Upper lobe of left lung (tissue), 6 donors: ENCODE measurements around the gene PLEKHA8. TPM values are rescaled to one million over a fixed set of nuclear protein-coding genes. Genes with fewer than 3 reads are reported as not detected.

Experiments
- ATAC-seq, 2 donors: fragments of 200-7000 bp; cut with Tn5 transposase; one replicate each; pipeline ENCODE4 v1.9.1; 2022; ENCODE audit warnings: mild to moderate bottlenecking in 2 of 2, moderate library complexity in 2 of 2; ENCODE audit not compliant: low FRiP score in 2 of 2
- DNase-seq, 2 donors: peaks; one replicate each; pipeline ENCODE4 v3.0.0-alpha.2; 2019 to 2020
- H3K27ac ChIP-seq, 4 donors: fragments of 200-600 bp; sonication (generic); one replicate each; pipeline ENCODE4 v1.5.1; 2016 to 2019
- H3K27me3 ChIP-seq, 4 donors: fragments of 200-600 bp; sonication (generic); one replicate each; pipeline ENCODE4 v1.5.1; 2017 to 2019
- H3K36me3 ChIP-seq, 4 donors: fragments of 200-600 bp; sonication (generic); one replicate each; pipeline ENCODE4 v1.5.1; 2016 to 2019
- H3K4me1 ChIP-seq, 4 donors: fragments of 200-600 bp; sonication (generic); one replicate each; pipeline ENCODE4 v1.5.1; 2018 to 2019
- H3K4me3 ChIP-seq, 4 donors: fragments of 200-600 bp; sonication (generic); one replicate each; pipeline ENCODE4 v1.5.1; 2017 to 2019; ENCODE audit warnings: mild to moderate bottlenecking in 2 of 4, moderate library complexity in 1 of 4
- H3K9me3 ChIP-seq, 4 donors: fragments of 200-600 bp; sonication (generic); one replicate each; pipeline ENCODE4 v1.5.1; 2018 to 2019
- EP300 ChIP-seq, 4 donors: sonication (generic); formaldehyde crosslinking; IDR thresholded peaks; one replicate each; pipeline ENCODE4 v1.5.1; 2017; ENCODE audit warnings: antibody characterized with exemption in 4 of 4, control low read depth in 2 of 4
- POLR2A ChIP-seq, 4 donors: fragments of 450-650 bp; IDR thresholded peaks; one replicate each; pipeline ENCODE4 v1.5.1; 2016 to 2017; ENCODE audit warnings: antibody characterized with exemption in 4 of 4, mild to moderate bottlenecking in 2 of 4
- POLR2AphosphoS5 ChIP-seq, 2 donors: sonication (generic); formaldehyde crosslinking; IDR thresholded peaks; one replicate each; pipeline ENCODE4 v1.5.1; 2017; ENCODE audit warnings: antibody characterized with exemption in 2 of 2
- WGBS, 2 donors: methylation state at CpG; one replicate each; pipeline ENCODE4 v1.1.5; 2017 to 2018; 5-methylcytosine and 5-hydroxymethylcytosine counted together
- total RNA-seq, 6 donors: library from RNA; depleted of rRNA in 4 of 6; stranded (reverse); fragments of >200 nt in 4 of 6; gene quantifications; one replicate each; pipeline versions ENCODE4 v1.1.0 to v1.2.1, GENCODE V29; 2016 to 2021
- TF ChIP-seq, protein P1 (sequence below), 6 experiments: fragments of 450-650 bp in 4 of 6; fragments of 200-600 bp in 2 of 6; sonication (generic) in 2 of 6; IDR thresholded peaks; one replicate each; pipeline ENCODE4 v1.5.1; 2016 to 2019; ENCODE audit warnings: antibody characterized with exemption in 6 of 6
- donor health status: DM: no; HTN: no; CAD: no; lungs with moderate emphysema.
- donor health status: DM: no; HTN: yes; CAD: no; lungs with severe emphysema.

The PLEKHA8 gene
- total RNA-seq, 6 donors from 2014 or later: 5.8 to 22.0 (median 10.8) TPM

- WGBS, 2 donors: 55 to 67% methylated on average over 3 of the region's 3 CpGs
- DNase-seq (no peak), ATAC-seq (no peak)
- H3K27me3 ChIP-seq: no peaks in the 10 kb centered on the region
- H3K36me3 ChIP-seq: no peaks in the 10 kb centered on the region
- H3K4me3 ChIP-seq: no peak overlapping the region
- no peaks in the 10 kb centered on the region for H3K9me3 ChIP-seq
- no peaks in the 10 kb centered on the region for H3K4me1 ChIP-seq
- no peak overlapping the region for H3K27ac ChIP-seq
- TF ChIP-seq EP300 (IDR thresholded peaks at IDR 0.05): no peak
- TF ChIP-seq, protein P1, sequence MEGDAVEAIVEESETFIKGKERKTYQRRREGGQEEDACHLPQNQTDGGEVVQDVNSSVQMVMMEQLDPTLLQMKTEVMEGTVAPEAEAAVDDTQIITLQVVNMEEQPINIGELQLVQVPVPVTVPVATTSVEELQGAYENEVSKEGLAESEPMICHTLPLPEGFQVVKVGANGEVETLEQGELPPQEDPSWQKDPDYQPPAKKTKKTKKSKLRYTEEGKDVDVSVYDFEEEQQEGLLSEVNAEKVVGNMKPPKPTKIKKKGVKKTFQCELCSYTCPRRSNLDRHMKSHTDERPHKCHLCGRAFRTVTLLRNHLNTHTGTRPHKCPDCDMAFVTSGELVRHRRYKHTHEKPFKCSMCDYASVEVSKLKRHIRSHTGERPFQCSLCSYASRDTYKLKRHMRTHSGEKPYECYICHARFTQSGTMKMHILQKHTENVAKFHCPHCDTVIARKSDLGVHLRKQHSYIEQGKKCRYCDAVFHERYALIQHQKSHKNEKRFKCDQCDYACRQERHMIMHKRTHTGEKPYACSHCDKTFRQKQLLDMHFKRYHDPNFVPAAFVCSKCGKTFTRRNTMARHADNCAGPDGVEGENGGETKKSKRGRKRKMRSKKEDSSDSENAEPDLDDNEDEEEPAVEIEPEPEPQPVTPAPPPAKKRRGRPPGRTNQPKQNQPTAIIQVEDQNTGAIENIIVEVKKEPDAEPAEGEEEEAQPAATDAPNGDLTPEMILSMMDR (IDR thresholded peaks at IDR 0.05): no peak
- no peak for TF ChIP-seq POLR2AphosphoS5 (IDR thresholded peaks at IDR 0.05)
- no peak for TF ChIP-seq POLR2A (IDR thresholded peaks at IDR 0.05)
Observed at GRCh38 chr7:30005464-30005863, 22.7 kb upstream of the PLEKHA8 start.

DNA sequence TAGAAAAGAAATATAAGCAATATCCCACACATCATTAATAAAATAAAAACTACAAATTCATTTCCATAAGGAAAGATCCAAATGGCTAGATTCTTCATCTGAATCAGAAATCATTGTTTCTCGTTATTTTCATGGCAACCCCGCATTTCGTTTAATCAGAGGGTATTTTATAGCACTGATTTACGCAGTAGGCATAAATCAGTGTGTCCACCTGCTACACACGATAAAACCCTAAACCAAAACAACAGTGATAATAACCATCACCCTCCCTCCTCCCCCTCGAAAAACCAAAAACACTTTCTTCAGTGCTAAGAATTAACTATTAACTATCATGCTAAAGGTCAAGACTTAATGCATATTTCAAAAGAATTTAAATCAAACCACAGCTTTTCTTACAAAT is 18.2 kb upstream of the PLEKHA8 start:
- H3K27me3 ChIP-seq: no peaks in the 10 kb centered on the region
- no peaks in the 10 kb centered on the region for H3K4me1 ChIP-seq
- H3K4me3 ChIP-seq: no peak overlapping the region
- no peak for ATAC-seq
- no peak for DNase-seq
- no peak overlapping the region for H3K27ac ChIP-seq
- H3K36me3 ChIP-seq: peaks cover 0 to 13% (median 5%) of the 10 kb centered on the region in 4 donors
- H3K9me3 ChIP-seq: no peaks in the 10 kb centered on the region
- no peak for TF ChIP-seq POLR2AphosphoS5 (IDR thresholded peaks at IDR 0.05)
- TF ChIP-seq, protein P1 (IDR thresholded peaks at IDR 0.05): no peak
- no peak for TF ChIP-seq POLR2A (IDR thresholded peaks at IDR 0.05)
- TF ChIP-seq EP300 (IDR thresholded peaks at IDR 0.05): no peak
- WGBS, 2 donors: 87 to 88% methylated on average over 6 of the region's 6 CpGs

GRCh38 chr7:30012757-30013156 is 15.5 kb upstream of the PLEKHA8 start:
- WGBS, 2 donors: 88 to 89% methylated on average over 3 of the region's 3 CpGs
- Histone ChIP-seq H3K36me3 (peaks cover 0 to 21% (median 6%) of the 10 kb centered on the region in 4 donors), H3K4me3 (no peak overlapping the region), H3K27ac (no peak overlapping the region), H3K27me3 (no peaks in the 10 kb centered on the region), H3K4me1 (no peaks in the 10 kb centered on the region), H3K9me3 (no peaks in the 10 kb centered on the region)
- TF ChIP-seq POLR2A (IDR thresholded peaks at IDR 0.05) (no peak), POLR2AphosphoS5 (IDR thresholded peaks at IDR 0.05) (no peak), EP300 (IDR thresholded peaks at IDR 0.05) (no peak)
- TF ChIP-seq, protein P1 (IDR thresholded peaks at IDR 0.05): no peak
- ATAC-seq: no peak
- no peak for DNase-seq

GRCh38 chr7:30018451-30018850 is 9.8 kb upstream of the PLEKHA8 start:
- no peak for DNase-seq
- Histone ChIP-seq H3K9me3 (no peaks in the 10 kb centered on the region), H3K27me3 (no peaks in the 10 kb centered on the region), H3K27ac (no peak overlapping the region), H3K4me3 (no peak overlapping the region), H3K4me1 (no peaks in the 10 kb centered on the region), H3K36me3 (peaks cover 0 to 18% (median 6%) of the 10 kb centered on the region in 4 donors)
- no peak for TF ChIP-seq POLR2A (IDR thresholded peaks at IDR 0.05)
- TF ChIP-seq POLR2AphosphoS5 (IDR thresholded peaks at IDR 0.05): no peak
- no peak for TF ChIP-seq EP300 (IDR thresholded peaks at IDR 0.05)
- TF ChIP-seq, protein P1 (IDR thresholded peaks at IDR 0.05): no peak
- no peak for ATAC-seq

DNA sequence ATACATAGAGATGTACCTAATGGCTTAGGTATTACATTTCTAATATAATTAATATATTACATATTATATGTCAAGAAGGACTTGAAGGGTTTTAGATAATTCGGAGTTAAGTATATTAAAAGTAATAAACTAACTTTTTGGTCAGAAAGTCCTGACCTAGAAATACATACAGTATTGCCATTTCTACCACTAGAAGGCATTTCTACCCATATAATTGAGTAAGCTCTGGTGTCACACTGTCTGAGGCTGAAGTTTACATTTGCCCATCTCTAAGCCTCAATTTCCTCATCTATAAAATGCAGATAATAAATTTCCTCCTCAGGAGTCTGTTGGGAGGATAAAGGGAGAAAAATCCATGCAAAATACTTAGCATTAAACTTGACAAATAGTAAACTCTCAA is 8.8 kb upstream of the PLEKHA8 start:
- no peak for ATAC-seq
- DNase-seq: no peak
- H3K36me3 ChIP-seq: peaks cover 0 to 9% (median 2%) of the 10 kb centered on the region in 4 donors
- TF ChIP-seq POLR2AphosphoS5 (IDR thresholded peaks at IDR 0.05): no peak
- no peak for TF ChIP-seq EP300 (IDR thresholded peaks at IDR 0.05)
- TF ChIP-seq POLR2A (IDR thresholded peaks at IDR 0.05): no peak
- TF ChIP-seq, protein P1 (IDR thresholded peaks at IDR 0.05): no peak
- peaks cover 0 to 6% (median under 1%) of the 10 kb centered on the region in 4 donors for H3K4me1 ChIP-seq
- WGBS, 2 donors: 74 to 78% methylated on average over 1 of the region's 1 CpG
- no peak overlapping the region for H3K4me3 ChIP-seq
- H3K27ac ChIP-seq: no peak overlapping the region
- no peaks in the 10 kb centered on the region for H3K27me3 ChIP-seq
- no peaks in the 10 kb centered on the region for H3K9me3 ChIP-seq
